Amniotic stem cell (primary cell): ENCODE results near the gene CROCC2.

Experiments used
- DNase-seq: peaks from one replicate; lab custom pipeline; 2025; lab: John Stamatoyannopoulos, UW

CROCC2 gene

GRCh38 chr2:240906141-240906910 is at the start of gene CROCC2:
CROCC2 (plus strand) TSS chr2:240906336; CDS start chr2:240906514, 178 bp downstream.
- DNase-seq = no peak

- no peak for DNase-seq
These were observed 48.8 kb upstream of the CROCC2 start for GRCh38 chr2:240857039-240858008.

GRCh38 chr2:240858321-240858720 is 47.8 kb upstream of the CROCC2 start:
- DNase-seq = no peak

DNA sequence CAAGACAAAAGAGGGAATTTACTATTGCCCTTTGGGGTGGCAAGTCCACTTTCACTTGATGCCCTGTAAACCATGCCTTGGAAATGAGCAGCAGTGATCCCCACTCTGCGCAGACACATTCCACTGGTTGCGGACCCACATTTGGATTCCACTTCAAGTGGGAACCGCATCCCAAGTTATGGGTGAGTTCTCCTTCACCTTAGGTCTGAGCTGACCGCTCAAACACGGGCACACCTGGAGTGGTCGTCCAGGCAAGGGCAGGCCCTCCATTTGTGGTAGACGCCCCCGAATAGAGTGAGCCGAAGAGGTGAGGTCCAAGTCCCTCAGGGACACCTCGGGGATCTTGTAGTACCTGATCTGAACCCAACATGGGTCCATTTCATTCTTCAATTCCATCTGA is 47.3 kb upstream of the CROCC2 start:
- DNase-seq = no peak

DNA sequence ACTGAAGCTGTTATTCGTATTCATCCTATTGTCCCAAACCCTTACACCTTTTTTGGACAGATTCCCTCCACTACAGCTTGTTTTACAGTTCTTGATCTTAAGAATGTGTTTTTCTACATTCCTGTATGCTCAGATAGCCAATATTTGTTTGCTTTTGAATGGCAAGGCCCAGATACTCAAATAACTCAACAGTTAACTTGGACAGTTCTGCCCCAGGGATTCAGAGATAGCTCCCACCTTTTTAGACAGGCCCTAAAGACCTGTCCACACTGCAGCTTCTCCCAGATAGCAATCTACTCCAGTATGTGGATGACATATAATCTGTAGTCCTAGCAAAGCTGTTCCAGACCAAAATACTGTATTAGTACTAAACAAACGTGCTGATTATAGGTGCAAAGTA is 44.6 kb upstream of the CROCC2 start:
- DNase-seq = no peak

- no peak for DNase-seq
These were observed 41.7 kb upstream of the CROCC2 start for GRCh38 chr2:240864475-240864874.

DNA sequence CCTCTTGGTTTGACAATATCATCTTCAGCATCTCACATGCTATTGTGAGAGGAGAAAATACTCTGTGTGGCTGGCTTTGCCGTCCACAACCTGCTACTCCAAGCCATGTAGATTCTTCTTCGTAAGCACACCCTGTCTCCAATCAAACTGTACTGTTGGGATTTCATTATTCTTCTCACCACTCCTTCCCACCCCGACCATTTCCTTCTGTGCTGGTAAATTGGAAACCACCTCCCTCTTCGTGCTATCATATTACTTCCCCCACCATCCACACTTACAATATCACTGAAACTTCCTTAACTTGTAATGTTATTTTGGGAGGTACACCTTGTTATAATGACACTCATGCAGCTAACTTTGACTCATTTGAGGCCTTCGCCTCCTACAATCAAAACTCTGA is 40.7 kb upstream of the CROCC2 start:
- no peak for DNase-seq

GRCh38 chr2:240868286-240869108 is 37.6 kb upstream of the CROCC2 start, which contains the start of gene AGXT:
AGXT (plus strand) TSS chr2:240868824; CDS start chr2:240868866, 42 bp downstream.
- DNase-seq = no peak

- no peak for DNase-seq
These were observed 36.8 kb upstream of the CROCC2 start for GRCh38 chr2:240869109-240869955.

- DNase-seq = no peak
These were observed 35.9 kb upstream of the CROCC2 start for GRCh38 chr2:240869956-240870875.

DNA sequence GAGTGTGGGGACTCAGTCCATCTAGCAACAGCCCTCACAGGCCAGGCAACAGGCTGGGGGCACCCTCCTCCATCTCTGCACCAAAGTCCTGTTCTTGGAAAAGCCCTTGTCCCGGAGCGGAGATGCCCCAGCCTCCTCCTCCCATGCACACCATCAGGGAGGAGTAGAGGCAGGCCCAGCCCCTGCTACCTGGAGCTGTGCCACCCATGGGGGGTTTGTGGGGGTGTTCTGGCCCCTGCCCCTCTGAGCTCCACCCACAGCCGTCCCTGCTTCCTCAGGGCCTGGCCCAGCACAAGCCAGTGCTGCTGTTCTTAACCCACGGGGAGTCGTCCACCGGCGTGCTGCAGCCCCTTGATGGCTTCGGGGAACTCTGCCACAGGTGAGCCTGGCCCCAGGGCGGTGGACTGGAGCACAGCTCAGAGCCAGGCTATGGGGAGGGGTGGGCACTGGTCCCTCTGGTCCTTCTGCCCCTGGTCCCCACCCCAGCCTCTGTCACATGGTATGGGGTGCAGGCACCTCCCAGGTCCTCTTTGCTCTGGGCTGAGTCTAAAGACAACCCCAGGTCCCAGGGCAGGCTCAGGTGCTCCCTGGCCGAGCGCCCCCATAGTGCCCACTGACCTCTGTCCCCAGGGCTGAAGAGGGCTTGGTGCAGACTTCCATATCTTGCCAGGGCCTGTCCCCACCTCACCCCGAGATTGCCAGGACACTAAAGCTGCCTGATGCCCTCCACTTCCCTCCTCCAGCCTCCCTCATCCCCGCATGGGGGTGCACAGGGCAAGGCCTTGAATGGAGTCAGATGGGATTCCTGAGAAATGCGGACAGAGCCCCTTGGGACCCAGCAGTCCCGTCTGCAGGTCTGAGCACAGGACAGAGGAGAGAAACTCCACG is 34.8 kb upstream of the CROCC2 start:
- no peak for DNase-seq

DNA sequence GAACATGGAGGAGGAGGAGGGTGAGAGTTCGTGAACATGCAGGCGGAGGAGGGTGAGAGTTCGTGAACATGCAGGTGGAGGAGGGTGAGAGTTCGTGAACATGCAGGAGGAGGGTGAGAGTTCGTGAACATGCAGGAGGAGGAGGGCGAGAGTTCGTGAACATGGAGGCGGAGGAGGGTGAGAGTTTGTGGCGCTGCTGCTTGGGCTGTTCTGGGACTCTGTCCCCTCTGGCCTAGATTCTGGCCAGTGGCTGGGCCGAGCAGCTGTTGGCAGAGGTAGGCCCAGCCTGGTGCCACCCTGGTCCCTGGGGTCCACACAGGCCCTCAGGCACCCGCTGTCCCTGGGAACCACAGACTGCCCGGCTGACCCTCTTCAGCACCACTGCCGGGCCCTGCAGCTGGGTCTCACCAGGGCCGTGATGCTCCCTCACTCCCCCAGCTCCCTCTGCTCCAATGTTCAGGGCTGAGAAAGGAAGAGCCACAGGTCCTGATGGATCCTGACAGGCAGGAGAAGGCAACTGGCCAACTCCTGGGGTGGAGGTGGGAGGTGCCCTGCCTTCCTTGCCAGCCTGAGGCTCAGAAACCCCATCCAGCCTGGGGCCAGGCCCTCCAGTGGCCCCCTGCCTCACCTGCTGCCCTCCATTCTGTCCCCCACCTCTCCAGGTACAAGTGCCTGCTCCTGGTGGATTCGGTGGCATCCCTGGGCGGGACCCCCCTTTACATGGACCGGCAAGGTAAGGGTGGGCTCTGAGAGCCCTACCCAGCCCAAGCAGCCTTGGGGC is 33.6 kb upstream of the CROCC2 start:
- DNase-seq = no peak

DNA sequence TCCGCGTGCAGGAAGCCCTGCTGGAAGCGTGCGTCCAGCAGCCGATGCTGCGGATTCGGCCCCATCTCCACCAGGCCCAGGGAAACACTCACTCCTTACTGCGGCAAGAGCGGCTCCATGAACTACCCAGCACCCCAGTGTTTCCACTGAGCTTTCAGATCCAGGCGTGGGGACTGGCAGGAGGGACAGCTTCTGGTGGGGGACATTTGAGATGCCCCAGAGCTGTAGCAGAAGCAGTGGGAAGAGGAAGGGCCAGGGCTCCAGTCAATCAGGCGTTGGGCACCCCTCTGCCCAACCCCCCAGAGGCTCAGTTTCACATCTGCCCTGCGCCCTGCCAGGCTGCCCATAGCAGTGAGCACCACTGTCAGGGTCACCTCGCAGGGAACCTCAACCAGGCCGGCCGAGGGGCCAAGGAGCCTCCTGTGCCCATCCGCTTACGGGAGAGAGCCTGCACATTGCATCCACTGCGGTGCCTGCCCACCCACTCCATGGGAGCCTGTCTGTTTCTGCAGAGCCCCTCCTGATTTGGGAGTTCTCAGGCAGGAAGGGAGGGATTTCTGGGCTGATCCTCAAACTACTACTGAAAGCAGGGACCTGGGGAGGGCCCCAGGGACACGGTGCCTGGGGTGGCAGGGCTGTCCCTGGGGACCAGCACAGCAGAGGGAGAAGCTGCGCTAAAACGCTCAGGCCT is 32.9 kb upstream of the CROCC2 start:
- no peak for DNase-seq

- no peak for DNase-seq
These were observed 32.1 kb upstream of the CROCC2 start for GRCh38 chr2:240873805-240874714.

DNA sequence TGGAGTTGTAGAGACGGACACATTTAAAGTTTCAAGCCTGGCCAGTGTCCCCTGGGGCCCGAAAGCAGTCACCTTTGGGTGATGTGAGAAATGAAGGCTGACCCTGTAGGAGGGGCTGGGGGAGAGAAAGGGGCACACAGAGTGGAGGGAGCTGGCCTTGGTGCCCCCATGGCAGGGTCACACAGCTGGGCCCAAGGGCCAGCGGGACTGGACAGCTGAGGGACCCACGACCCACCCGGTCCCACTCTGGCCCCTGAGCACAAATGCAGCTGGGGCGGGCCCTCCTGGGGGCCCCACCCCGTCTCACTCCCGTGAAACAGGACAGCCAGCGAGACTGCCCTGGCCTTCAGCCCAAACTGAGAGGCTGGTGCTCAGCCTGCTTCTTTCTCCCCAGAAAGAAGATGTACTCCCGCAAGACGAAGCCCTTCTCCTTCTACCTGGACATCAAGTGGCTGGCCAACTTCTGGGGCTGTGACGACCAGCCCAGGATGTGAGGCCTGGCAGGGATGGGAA is 31.4 kb upstream of the CROCC2 start:
- DNase-seq = no peak
